Neural cell (in vitro differentiated cells): ENCODE measurements around the gene SLC25A25.

Experiments used
- POLR2AphosphoS5 ChIP-seq: IDR thresholded peaks from 2 replicates; pipeline ENCODE4 v1.6.1; 2012
- SMC3 ChIP-seq: fragments of 450-650 bp; conservative IDR thresholded peaks from 2 replicates; pipeline ENCODE4 v1.6.1; 2014; ENCODE audit warnings: antibody characterized with exemption, mild to moderate bottlenecking, moderate library complexity; ENCODE audit not compliant: poor library complexity
- TAF1 ChIP-seq: IDR thresholded peaks from 2 replicates; pipeline ENCODE4 v1.6.1; 2012; ENCODE audit warnings: low read depth
- TF ChIP-seq, protein P1 (sequence below): IDR thresholded peaks from 2 replicates; pipeline ENCODE4 v1.6.1; 2012; ENCODE audit warnings: borderline replicate concordance
- TF ChIP-seq, protein P2 (sequence below): fragments of 450-650 bp; IDR thresholded peaks from 2 replicates; pipeline ENCODE4 v1.5.1; 2014; ENCODE audit warnings: antibody characterized with exemption, mild to moderate bottlenecking, moderate library complexity; ENCODE audit not compliant: poor library complexity, severe bottlenecking

DNA sequence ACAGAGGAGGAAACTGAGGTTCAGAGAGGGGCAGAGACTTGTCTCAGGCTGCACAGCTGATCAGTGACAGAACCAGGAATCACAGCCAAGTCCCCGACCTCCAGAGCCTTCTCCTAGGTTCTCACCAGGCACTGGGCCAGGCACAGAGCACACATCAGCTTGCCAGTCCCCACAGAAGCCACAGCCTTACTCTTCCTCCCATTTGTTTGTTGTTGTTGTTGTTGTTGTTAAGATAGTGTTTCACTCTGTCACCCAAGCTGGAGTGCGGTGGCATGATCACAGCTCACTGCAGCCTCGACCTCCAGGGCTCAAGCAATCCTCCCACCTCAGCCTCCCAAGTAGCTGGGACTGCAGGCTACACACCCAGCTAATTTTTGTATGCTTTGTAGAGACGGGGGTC, 42.3 kb upstream of the SLC25A25 start:
- no peak for TF ChIP-seq SMC3
- TF ChIP-seq TAF1: no peak
- TF ChIP-seq, protein P1, sequence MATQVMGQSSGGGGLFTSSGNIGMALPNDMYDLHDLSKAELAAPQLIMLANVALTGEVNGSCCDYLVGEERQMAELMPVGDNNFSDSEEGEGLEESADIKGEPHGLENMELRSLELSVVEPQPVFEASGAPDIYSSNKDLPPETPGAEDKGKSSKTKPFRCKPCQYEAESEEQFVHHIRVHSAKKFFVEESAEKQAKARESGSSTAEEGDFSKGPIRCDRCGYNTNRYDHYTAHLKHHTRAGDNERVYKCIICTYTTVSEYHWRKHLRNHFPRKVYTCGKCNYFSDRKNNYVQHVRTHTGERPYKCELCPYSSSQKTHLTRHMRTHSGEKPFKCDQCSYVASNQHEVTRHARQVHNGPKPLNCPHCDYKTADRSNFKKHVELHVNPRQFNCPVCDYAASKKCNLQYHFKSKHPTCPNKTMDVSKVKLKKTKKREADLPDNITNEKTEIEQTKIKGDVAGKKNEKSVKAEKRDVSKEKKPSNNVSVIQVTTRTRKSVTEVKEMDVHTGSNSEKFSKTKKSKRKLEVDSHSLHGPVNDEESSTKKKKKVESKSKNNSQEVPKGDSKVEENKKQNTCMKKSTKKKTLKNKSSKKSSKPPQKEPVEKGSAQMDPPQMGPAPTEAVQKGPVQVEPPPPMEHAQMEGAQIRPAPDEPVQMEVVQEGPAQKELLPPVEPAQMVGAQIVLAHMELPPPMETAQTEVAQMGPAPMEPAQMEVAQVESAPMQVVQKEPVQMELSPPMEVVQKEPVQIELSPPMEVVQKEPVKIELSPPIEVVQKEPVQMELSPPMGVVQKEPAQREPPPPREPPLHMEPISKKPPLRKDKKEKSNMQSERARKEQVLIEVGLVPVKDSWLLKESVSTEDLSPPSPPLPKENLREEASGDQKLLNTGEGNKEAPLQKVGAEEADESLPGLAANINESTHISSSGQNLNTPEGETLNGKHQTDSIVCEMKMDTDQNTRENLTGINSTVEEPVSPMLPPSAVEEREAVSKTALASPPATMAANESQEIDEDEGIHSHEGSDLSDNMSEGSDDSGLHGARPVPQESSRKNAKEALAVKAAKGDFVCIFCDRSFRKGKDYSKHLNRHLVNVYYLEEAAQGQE: no peak
- TF ChIP-seq, protein P2, sequence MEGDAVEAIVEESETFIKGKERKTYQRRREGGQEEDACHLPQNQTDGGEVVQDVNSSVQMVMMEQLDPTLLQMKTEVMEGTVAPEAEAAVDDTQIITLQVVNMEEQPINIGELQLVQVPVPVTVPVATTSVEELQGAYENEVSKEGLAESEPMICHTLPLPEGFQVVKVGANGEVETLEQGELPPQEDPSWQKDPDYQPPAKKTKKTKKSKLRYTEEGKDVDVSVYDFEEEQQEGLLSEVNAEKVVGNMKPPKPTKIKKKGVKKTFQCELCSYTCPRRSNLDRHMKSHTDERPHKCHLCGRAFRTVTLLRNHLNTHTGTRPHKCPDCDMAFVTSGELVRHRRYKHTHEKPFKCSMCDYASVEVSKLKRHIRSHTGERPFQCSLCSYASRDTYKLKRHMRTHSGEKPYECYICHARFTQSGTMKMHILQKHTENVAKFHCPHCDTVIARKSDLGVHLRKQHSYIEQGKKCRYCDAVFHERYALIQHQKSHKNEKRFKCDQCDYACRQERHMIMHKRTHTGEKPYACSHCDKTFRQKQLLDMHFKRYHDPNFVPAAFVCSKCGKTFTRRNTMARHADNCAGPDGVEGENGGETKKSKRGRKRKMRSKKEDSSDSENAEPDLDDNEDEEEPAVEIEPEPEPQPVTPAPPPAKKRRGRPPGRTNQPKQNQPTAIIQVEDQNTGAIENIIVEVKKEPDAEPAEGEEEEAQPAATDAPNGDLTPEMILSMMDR: no peak
- no peak for TF ChIP-seq POLR2AphosphoS5
